ENCODE measurements around the gene LRRC4C.

The LRRC4C gene

GRCh38 chr11:41414771-41415440 is 44.5 kb downstream of the LRRC4C start:
- no peak for DNase-seq (ENCODE audit: low read depth)

- DNase-seq (ENCODE audit: low read depth), result no peak
Observed at GRCh38 chr11:41413843-41414242, 45.6 kb downstream of the LRRC4C start.

- DNase-seq (ENCODE audit: low read depth), result no peak
Observed at GRCh38 chr11:41405812-41406211, 53.6 kb downstream of the LRRC4C start.

GRCh38 chr11:41404109-41404508 is 55.3 kb downstream of the LRRC4C start:
- no peak for DNase-seq (ENCODE audit: low read depth)

- no peak for DNase-seq (ENCODE audit: low read depth)
Observed at GRCh38 chr11:41403458-41403857, 56.0 kb downstream of the LRRC4C start.

GRCh38 chr11:41400819-41401382 is 58.6 kb downstream of the LRRC4C start:
- DNase-seq (ENCODE audit: low read depth), result no peak

GRCh38 chr11:41400124-41400523 is 59.3 kb downstream of the LRRC4C start:
- no peak for DNase-seq (ENCODE audit: low read depth)

GRCh38 chr11:41399323-41399722 is 60.1 kb downstream of the LRRC4C start:
- DNase-seq (ENCODE audit: low read depth), result no peak

GRCh38 chr11:41398175-41398574 is 61.3 kb downstream of the LRRC4C start:
- no peak for DNase-seq (ENCODE audit: low read depth)

GRCh38 chr11:41394521-41395195 is 64.8 kb downstream of the LRRC4C start:
- no peak for DNase-seq (ENCODE audit: low read depth)

GRCh38 chr11:41392596-41392995 is 66.9 kb downstream of the LRRC4C start:
- no peak for DNase-seq (ENCODE audit: low read depth)

- DNase-seq (ENCODE audit: low read depth), result no peak
Observed at GRCh38 chr11:41389623-41390130, 69.8 kb downstream of the LRRC4C start.

GRCh38 chr11:41384329-41384728 is 75.1 kb downstream of the LRRC4C start:
- no peak for DNase-seq (ENCODE audit: low read depth)

GRCh38 chr11:41383768-41384167 is 75.7 kb downstream of the LRRC4C start:
- no peak for DNase-seq (ENCODE audit: low read depth)

- DNase-seq (ENCODE audit: low read depth), result peak; percentile 12
Observed at GRCh38 chr11:41382927-41383326, 76.5 kb downstream of the LRRC4C start.

GRCh38 chr11:41379084-41379483 is 80.4 kb downstream of the LRRC4C start:
- DNase-seq (ENCODE audit: low read depth), result no peak

- no peak for DNase-seq (ENCODE audit: low read depth)
Observed at GRCh38 chr11:41377709-41378394, 81.6 kb downstream of the LRRC4C start.

- no peak for DNase-seq (ENCODE audit: low read depth)
Observed at GRCh38 chr11:41351825-41352224, 107.6 kb downstream of the LRRC4C start.

GRCh38 chr11:41346042-41346441 is 113.4 kb downstream of the LRRC4C start:
- DNase-seq (ENCODE audit: low read depth), result no peak

- DNase-seq (ENCODE audit: low read depth), result no peak
Observed at GRCh38 chr11:41334007-41334933, 125.2 kb downstream of the LRRC4C start.

GRCh38 chr11:41333357-41333756 is 126.1 kb downstream of the LRRC4C start:
- no peak for DNase-seq (ENCODE audit: low read depth)

- DNase-seq (ENCODE audit: low read depth), result no peak
Observed at GRCh38 chr11:41328324-41328723, 131.1 kb downstream of the LRRC4C start.

Measured in iris pigment epithelial cell (primary cell).